CD4-positive, alpha-beta T cell treated with Interleukin-10 for 1 hour (primary cell): ENCODE measurements around the gene AOPEP.

Experiments
- DNase-seq: peaks from one replicate; pipeline ENCODE4 v3.0.0-alpha.2; 2020

AOPEP gene

GRCh38 chr9:94904806-94905205 is 178.3 kb downstream of the AOPEP start:
- DNase-seq, result no peak

GRCh38 chr9:94905606-94906005 is 179.1 kb downstream of the AOPEP start:
- no peak for DNase-seq

GRCh38 chr9:94906181-94906580 is 179.7 kb downstream of the AOPEP start:
- no peak for DNase-seq

- no peak for DNase-seq
These were observed 180.2 kb downstream of the AOPEP start for GRCh38 chr9:94906713-94907112.

GRCh38 chr9:94907264-94907936 is 180.9 kb downstream of the AOPEP start:
- DNase-seq, result no peak

GRCh38 chr9:94908011-94908563 is 181.6 kb downstream of the AOPEP start:
- DNase-seq, result no peak

GRCh38 chr9:94908583-94909249 is 182.2 kb downstream of the AOPEP start:
- DNase-seq, result no peak

GRCh38 chr9:94909250-94909894 is 182.9 kb downstream of the AOPEP start:
- DNase-seq, result no peak

GRCh38 chr9:94909965-94910730 is 183.6 kb downstream of the AOPEP start:
- DNase-seq, result no peak

- no peak for DNase-seq
These were observed 184.7 kb downstream of the AOPEP start for GRCh38 chr9:94911211-94911610.

- no peak for DNase-seq
These were observed 185.6 kb downstream of the AOPEP start for GRCh38 chr9:94911986-94912635.

GRCh38 chr9:94912700-94913249 is 186.3 kb downstream of the AOPEP start:
- DNase-seq, result no peak

- DNase-seq, result no peak
These were observed 187.1 kb downstream of the AOPEP start for GRCh38 chr9:94913550-94913949.

- DNase-seq, result no peak
These were observed 189.3 kb downstream of the AOPEP start for GRCh38 chr9:94915476-94916450.

GRCh38 chr9:94916956-94917355 is 190.5 kb downstream of the AOPEP start:
- DNase-seq, result no peak

GRCh38 chr9:94918038-94918753 is 191.7 kb downstream of the AOPEP start:
- DNase-seq, result peak; percentile 23

GRCh38 chr9:94919376-94920098 is 193.0 kb downstream of the AOPEP start:
- no peak for DNase-seq

GRCh38 chr9:94920420-94921091 is 194.1 kb downstream of the AOPEP start:
- DNase-seq, result no peak

GRCh38 chr9:94921092-94921471 is 194.6 kb downstream of the AOPEP start:
- no peak for DNase-seq
